Measurements from ENCODE around the gene PHKA2. TPM values are rescaled to one million over a fixed set of nuclear protein-coding genes. Genes with fewer than 3 reads are reported as not detected.

PHKA2 gene
- total RNA-seq, 4 donors from 2014 or later = 3.6 to 45.6 (median 24.7) TPM

- intact Hi-C loops (cut with DNase I; ENCODE audit: low total_unique reads) = no loop called here
- Histone ChIP-seq H3K9me3 (no peaks in the 10 kb centered on the region), H3K36me3 (no peaks in the 10 kb centered on the region), H3K27ac (no peak overlapping the region), H3K27me3 (no peaks in the 10 kb centered on the region), H3K4me1 (no peaks in the 10 kb centered on the region), H3K4me3 (no peak overlapping the region)
- no peak for TF ChIP-seq POLR2A (IDR thresholded peaks at IDR 0.05)
- no peak for TF ChIP-seq CTCF (IDR thresholded peaks at IDR 0.05)
- DNase-seq = no peak
Observed at GRCh38 chrX:18955676-18956075, 28.2 kb downstream of the PHKA2 start.

GRCh38 chrX:18951032-18951431 lies 32.9 kb downstream of the PHKA2 start:
- Histone ChIP-seq H3K36me3 (no peaks in the 10 kb centered on the region), H3K9me3 (no peaks in the 10 kb centered on the region), H3K27me3 (no peaks in the 10 kb centered on the region), H3K4me3 (no peak overlapping the region), H3K4me1 (no peaks in the 10 kb centered on the region), H3K27ac (no peak overlapping the region)
- DNase-seq = no peak
- TF ChIP-seq POLR2A (IDR thresholded peaks at IDR 0.05) = no peak
- no peak for TF ChIP-seq CTCF (IDR thresholded peaks at IDR 0.05)
- intact Hi-C loops (cut with DNase I; ENCODE audit: low total_unique reads) = no loop called here

- intact Hi-C loops (cut with DNase I; ENCODE audit: low total_unique reads) = no loop called here
- no peaks in the 10 kb centered on the region for H3K36me3 ChIP-seq
- TF ChIP-seq CTCF (IDR thresholded peaks at IDR 0.05) = no peak
- no peak for TF ChIP-seq POLR2A (IDR thresholded peaks at IDR 0.05)
- DNase-seq = no peak
- H3K27me3 ChIP-seq = no peaks in the 10 kb centered on the region
- no peak overlapping the region for H3K27ac ChIP-seq
- no peaks in the 10 kb centered on the region for H3K9me3 ChIP-seq
- H3K4me3 ChIP-seq = no peak overlapping the region
- no peaks in the 10 kb centered on the region for H3K4me1 ChIP-seq
Observed at GRCh38 chrX:18949944-18950301, 34.0 kb downstream of the PHKA2 start.

GRCh38 chrX:18949291-18949943 lies 34.5 kb downstream of the PHKA2 start:
- intact Hi-C loops (cut with DNase I; ENCODE audit: low total_unique reads) = no loop called here
- H3K27me3 ChIP-seq = no peaks in the 10 kb centered on the region
- no peak overlapping the region for H3K27ac ChIP-seq
- TF ChIP-seq CTCF (IDR thresholded peaks at IDR 0.05) (no peak), POLR2A (IDR thresholded peaks at IDR 0.05) (no peak)
- DNase-seq = no peak
- no peaks in the 10 kb centered on the region for H3K9me3 ChIP-seq
- no peaks in the 10 kb centered on the region for H3K36me3 ChIP-seq
- no peak overlapping the region for H3K4me3 ChIP-seq
- H3K4me1 ChIP-seq = no peaks in the 10 kb centered on the region

GRCh38 chrX:18946611-18947010 lies 37.3 kb downstream of the PHKA2 start:
- H3K9me3 ChIP-seq = no peaks in the 10 kb centered on the region
- intact Hi-C loops (cut with DNase I; ENCODE audit: low total_unique reads) = no loop called here

More at GRCh38 chrX:18946611-18947010, 37.3 kb downstream of the PHKA2 start:
- TF ChIP-seq CTCF (IDR thresholded peaks at IDR 0.05) (no peak), POLR2A (IDR thresholded peaks at IDR 0.05) (no peak)
- no peak overlapping the region for H3K4me3 ChIP-seq
- no peak for DNase-seq
- H3K27ac ChIP-seq = no peak overlapping the region
- no peaks in the 10 kb centered on the region for H3K4me1 ChIP-seq
- H3K27me3 ChIP-seq = no peaks in the 10 kb centered on the region
- H3K36me3 ChIP-seq = no peaks in the 10 kb centered on the region

Measured in uterus (tissue), 4 donors.